ENCODE measurements around the gene ZBTB43.

The ZBTB43 gene

DNA sequence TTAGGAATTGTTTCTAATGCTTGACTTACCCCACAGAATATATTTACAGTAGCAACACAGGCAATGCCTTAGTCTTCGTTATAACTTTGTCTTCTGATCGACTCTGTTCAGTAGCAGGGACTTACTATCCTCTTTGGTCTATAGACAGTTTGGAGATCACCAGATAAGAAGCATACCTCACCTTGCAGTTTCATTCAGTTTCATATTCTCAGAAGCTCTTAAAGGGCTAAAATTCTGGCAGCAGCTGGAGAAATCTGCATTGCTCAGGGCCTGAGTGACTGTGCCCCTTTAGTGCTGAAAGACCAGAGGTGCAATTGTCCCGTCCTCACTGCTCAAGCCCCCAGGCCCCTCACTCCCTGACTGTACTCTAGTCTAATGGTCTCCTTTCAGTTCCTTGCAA lies 26.0 kb downstream of the ZBTB43 start:
- DNase-seq (ENCODE audit: low read depth) = no peak

GRCh38 chr9:126832440-126832839 lies 27.6 kb downstream of the ZBTB43 start:
- DNase-seq (ENCODE audit: low read depth) = no peak

- no peak for DNase-seq (ENCODE audit: low read depth)
Observed at GRCh38 chr9:126833020-126833419, 28.2 kb downstream of the ZBTB43 start.

- no peak for DNase-seq (ENCODE audit: low read depth)
Observed at GRCh38 chr9:126833710-126834345, 29.0 kb downstream of the ZBTB43 start.

DNA sequence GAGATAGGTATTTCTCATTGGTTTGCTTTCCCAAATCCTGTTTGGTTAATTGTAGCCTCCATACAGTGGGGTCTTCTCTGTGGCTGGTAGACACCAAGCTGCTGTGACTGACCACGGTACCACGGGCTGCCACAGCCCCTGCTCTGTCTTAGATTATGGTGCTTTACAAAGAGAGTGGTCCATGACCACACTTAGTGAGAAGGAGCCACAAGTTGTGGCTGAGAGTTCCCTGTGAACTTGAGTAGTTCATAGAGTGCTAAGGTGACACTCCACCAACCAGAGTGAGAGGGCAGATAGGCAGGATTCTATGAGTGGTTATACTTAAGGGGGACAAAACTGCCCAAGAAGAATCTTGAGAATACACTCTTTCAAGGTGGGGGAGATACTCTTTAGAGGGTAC lies 29.8 kb downstream of the ZBTB43 start:
- no peak for DNase-seq (ENCODE audit: low read depth)

DNA sequence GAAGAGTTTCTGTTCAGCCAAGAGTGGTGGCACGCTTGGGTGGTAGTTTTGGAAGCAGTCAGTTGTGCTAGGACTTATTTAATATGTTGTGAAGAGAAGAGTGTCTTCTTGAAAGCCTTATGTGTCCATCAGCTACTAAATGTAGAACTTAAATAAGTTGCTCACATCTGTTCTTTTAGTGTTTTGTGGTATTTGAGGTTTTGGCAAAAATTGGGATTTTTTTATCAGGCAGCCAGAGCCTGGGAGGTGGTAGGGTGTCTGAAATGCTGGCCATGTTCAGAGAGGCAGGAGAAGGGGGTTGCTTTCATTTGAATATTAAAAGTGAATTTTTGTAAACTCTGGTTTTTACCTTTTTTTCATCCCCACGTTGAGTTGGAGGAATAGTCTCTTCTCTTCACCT lies 31.4 kb downstream of the ZBTB43 start:
- no peak for DNase-seq (ENCODE audit: low read depth)

DNA sequence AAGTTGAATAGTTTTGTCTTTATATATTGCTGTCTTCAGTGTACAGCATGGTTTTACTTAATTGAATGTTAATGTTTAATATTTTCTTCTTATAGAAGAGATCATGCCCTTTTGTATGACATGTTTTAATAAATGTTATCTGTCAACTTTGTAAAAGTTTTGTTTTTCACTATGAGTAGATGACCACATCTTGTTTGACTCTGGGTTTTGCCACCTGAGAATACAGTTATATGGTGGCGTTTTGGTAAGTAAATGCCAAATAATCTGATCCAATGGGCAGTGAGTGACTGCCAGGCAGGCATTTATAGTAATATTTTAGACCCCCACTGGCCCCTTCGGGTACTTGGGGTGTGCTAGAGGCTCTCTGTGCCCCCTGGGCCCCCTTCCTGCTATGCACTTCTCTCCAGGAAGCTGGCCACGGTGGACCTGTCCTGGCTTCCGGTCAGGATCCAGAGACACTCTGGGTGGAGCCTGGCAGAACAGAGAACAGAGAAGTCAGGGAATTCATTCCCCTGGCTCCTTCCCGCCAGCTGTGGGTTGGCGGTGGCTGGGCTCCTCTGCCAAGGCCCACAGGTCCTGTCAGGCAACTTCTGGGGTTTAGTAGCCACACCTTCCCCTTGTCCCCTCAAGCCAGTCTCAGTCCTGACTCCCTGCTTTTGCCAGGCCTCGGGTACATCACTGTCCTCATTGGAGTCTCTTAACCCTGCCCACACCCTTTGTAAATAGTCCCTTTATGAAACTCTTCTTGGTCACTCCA lies 33.4 kb downstream of the ZBTB43 start:
- DNase-seq (ENCODE audit: low read depth) = no peak

DNA sequence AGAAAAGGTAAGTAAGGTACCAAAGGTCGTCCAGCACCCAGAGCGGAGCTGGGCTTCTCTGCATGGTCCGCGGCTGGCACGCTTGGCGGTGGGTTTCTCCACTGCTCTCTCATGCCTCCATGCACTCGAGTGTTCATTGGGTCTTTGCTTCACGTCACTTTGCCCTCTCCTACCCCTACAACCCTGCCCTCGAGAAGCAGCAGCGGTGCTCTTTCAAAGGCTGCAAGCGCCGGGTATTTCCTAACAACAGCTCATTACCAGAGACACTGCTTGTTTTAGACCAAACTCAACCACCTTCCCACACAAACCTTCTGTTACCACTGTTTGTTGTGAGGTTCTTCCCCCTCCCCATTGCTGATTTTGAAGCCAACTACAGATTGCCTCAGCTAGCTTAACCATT lies 34.1 kb downstream of the ZBTB43 start:
- no peak for DNase-seq (ENCODE audit: low read depth)

DNA sequence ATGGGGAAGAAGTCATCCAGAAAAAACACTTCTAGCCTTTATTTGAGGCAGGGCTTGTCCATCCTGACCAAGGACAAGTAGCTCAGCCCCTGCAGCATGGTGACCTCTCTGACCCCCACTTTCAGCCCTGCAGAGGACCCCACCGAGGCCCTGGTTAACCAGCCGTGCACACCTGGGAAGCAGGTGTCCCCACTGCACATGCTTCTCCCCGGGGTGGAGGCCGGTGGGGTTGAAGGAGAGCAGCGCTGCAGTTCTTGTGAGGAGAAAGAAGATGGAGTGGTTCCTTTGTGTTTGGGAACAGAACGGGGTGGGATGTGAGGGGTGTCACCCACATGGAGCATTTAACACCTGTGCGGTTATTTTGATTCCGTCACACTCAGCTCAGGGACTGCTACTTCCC lies 34.5 kb downstream of the ZBTB43 start:
- no peak for DNase-seq (ENCODE audit: low read depth)

DNA sequence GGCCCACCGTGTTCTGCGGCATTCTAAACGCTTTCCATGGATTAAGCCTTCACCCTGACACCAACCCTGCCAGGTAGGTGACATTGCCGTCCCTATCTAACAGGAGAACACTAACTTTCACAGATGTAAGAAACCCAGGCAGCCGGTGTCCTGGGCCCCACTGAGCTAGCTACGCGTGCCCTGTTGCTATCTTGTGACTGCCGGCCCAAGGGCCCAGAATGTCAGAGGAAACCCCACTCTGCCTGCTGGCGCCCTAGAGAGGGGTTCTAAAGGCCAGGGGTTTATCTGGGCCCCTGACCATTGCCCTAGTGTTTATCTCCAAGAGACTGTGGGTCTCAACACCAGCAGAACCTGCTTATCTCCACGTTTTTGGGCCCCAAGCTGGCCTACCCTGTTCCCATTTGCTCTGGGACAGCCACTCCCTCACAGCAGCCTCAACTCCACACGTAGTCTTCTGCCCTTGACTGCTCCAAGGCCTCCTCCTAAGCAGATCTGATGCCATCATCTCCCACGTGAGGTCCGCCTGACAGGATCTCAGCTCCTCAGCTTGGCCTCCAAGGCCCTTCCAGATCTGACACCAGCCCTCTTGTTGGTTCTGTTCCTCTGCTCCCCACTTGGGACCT lies 37.5 kb downstream of the ZBTB43 start:
- DNase-seq (ENCODE audit: low read depth) = no peak

DNA sequence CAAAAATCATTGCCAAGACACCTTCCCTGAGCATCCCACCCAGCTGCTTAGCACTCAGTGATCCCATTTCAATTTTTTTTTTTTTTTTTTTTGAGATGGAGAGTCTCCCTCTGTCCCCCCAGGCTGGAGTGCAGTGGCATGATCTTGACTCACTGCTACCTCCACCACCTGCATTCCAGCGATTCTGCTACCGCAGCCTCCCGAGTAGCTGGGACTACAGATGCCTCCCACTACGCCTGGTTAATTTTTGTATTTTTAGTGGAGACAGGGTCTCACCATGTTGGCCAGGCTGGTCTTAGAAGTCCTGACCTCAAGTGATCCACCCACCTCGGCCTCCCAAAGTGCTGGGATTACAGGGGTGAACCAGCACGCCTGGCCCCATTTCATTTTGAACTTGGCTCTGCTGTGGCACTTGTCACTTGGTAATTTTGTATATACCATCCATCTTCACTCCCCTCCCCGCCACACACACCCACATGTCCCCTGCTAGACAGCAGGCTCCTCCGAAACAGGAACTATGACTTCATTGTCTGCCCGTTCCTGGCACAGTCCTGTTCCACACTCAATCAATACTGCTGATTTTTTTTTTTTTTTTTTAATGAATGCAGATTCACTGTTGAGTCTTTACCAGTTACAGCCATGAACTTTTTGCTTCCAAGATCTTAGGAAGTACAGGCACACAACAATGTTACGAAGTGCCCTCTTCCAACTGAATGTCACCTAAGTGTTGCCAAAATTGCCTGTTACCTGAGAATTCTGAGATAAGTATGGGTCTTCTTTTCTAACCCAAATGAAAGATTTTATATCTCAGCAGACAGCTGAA lies 38.3 kb downstream of the ZBTB43 start:
- DNase-seq (ENCODE audit: low read depth) = no peak

GRCh38 chr9:126844085-126844484 lies 39.2 kb downstream of the ZBTB43 start:
- no peak for DNase-seq (ENCODE audit: low read depth)

GRCh38 chr9:126847051-126847450 lies 42.2 kb downstream of the ZBTB43 start:
- DNase-seq (ENCODE audit: low read depth) = no peak

GRCh38 chr9:126849591-126850225 lies 44.9 kb downstream of the ZBTB43 start:
- no peak for DNase-seq (ENCODE audit: low read depth)

DNA sequence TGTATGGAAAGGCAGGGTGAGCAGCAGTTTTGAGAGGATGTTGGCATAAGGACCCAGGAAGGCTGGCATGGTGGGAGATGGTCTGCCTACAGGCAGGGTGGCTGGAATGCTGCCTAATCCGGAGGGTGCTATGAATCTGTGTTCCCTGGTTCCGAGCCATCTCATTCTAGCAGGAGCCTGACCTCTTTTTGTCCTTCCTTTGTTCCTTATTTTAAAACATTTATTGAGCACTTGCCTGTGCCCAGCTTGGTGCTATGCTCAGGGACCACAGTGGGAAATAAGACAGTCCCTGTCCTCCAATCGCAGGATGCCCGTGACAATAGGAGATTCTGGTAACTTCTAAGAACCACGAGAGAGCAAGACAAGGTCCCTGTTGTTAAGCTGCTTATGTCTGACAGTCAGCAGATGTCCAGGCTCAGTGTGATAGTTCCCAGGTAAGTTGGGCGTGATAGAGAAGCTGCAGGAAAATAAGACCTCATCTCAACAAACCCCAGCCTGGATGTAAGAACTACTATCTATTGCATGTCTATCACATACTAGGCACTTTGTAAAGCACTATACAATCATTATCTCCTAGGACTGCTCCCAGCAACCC lies 46.5 kb downstream of the ZBTB43 start:
- DNase-seq (ENCODE audit: low read depth) = no peak

DNA sequence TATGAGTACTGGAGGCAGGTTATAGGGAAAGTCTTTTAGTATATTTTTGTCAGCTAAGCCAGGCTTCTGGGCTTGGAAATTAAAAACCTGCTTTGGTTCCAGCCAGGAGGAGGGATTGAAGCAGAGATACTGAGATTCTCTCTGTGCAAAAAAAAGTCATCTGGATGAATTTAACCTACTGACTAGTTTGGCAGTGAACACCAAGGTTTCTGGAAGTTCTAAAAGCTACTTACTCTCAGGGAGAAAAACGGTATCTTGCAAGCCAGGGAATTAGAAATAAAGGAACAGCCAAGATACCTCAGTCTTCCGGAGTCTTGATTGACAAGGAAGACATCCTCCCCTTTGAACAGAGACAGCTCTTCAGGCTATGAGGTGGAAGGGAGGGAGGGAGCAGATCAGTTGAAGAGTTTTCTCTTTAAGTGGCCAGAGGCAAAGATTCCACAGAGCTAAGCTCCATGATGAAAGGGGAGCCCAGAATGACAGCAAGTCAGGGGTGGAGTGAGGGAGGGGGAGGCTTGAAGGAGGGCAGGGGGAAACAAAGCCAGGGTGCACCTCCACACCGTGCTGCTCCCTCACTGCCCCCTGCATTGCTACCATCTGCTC lies 47.3 kb downstream of the ZBTB43 start:
- no peak for DNase-seq (ENCODE audit: low read depth)

DNA sequence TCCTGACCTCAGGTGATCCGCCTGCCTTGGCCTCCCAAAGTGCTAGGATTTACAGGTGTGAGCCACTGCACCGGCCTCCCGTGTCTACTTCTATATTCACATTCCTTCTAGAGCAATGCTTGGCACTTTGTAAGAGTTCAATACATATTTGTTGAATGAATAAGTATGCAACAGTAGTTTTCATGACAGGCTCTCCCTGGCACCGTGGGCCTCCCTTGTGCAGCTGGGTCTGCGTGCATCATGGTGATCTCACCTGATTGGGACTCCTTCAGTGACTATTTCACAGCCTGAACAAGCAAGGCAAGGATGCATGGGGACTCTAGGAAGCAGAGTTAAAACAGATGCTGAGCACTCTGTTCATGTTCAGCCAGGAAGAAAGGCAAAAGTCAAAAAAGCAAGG lies 48.8 kb downstream of the ZBTB43 start:
- no peak for DNase-seq (ENCODE audit: low read depth)

DNA sequence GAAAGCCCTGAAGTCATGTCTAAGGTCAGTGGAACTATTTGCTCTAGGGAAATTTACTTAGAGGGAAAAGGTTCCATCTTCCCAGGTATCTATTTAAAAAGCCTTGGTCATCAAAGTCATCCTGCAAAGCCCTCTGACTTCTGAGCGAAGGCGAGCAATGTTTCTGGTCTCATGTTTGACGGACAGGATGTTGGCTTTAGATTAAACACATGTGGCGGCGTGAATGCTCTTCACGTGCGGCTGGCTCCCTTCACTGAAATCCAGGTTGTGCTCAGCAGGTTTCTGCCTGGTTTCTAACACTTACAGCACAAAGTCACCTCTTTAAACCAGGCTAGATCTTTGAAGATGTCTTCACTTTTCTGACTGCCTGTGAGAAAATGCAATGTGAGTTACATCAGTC lies 49.9 kb downstream of the ZBTB43 start:
- DNase-seq (ENCODE audit: low read depth) = no peak

DNA sequence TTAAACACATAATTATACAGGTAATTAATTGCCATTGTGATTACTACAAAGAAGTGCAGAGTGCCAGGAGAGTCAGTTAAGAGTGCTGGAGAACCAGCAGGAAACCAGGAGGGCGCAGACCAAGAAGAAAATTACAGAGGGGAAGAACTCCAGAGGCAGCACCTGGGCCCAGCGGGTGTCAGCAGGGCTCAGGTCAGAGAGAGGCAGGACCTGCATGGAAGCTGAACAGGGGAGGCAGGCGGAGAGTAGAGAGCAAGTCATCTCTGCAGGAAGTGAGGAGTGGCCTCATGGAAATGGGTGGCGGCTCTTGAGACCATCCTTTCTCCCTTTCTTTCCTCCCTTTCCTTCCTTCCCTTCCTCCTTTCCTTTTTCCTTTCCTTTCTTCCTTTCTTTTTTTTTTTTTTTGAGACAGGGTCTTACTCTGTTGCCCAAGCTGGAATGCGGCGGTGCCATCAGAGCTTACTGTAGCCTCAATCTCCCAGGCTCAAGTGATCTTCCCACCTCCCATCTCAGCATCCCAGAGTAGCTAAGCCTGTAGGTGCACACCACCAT lies 51.6 kb downstream of the ZBTB43 start:
- no peak for DNase-seq (ENCODE audit: low read depth)

- no peak for DNase-seq (ENCODE audit: low read depth)
Observed at GRCh38 chr9:126857261-126857960, 52.6 kb downstream of the ZBTB43 start.

All from T follicular helper cell (primary cell).